Superior temporal gyrus (tissue), 1 donor: Measurements from ENCODE around the gene MCUB.
A peak's percentile ranks its signal among the peaks of the same experiment; 100 is the strongest.
"Not testable (repeated sequence)": the region's sequence is repeated elsewhere in the genome, so short reads cannot be mapped to it uniquely, and the experiment has no call there.

Experiments used
- DNase-seq: peaks from one replicate; pipeline ENCODE4 v3.0.0-alpha.2; 2016; ENCODE audit errors: extremely low spot score

MCUB gene

GRCh38 chr4:109629775-109630174 lies 69.7 kb downstream of the MCUB start:
- DNase-seq, result no peak

GRCh38 chr4:109631532-109632108 lies 71.6 kb downstream of the MCUB start:
- DNase-seq, result no peak

- no peak for DNase-seq
These were observed 80.6 kb downstream of the MCUB start for GRCh38 chr4:109640644-109641043.

- no peak for DNase-seq
These were observed 86.0 kb downstream of the MCUB start for GRCh38 chr4:109645874-109646710.

GRCh38 chr4:109648266-109648996 lies 88.4 kb downstream of the MCUB start:
- no peak for DNase-seq

GRCh38 chr4:109648997-109649575 lies 89.0 kb downstream of the MCUB start:
- DNase-seq, result no peak

GRCh38 chr4:109649872-109650271 lies 89.8 kb downstream of the MCUB start:
- no peak for DNase-seq

GRCh38 chr4:109655396-109655795 lies 95.3 kb downstream of the MCUB start:
- DNase-seq, result no peak

- no peak for DNase-seq
These were observed 97.9 kb downstream of the MCUB start for GRCh38 chr4:109657854-109658418.

- DNase-seq, result peak; percentile 62
These were observed 98.9 kb downstream of the MCUB start for GRCh38 chr4:109658871-109659410.

- no peak for DNase-seq
These were observed 102.1 kb downstream of the MCUB start for GRCh38 chr4:109662116-109662515.

- peak; percentile 49 for DNase-seq
These were observed 102.7 kb downstream of the MCUB start for GRCh38 chr4:109662771-109663170.

- no peak for DNase-seq
These were observed 105.9 kb downstream of the MCUB start for GRCh38 chr4:109665783-109666485.

GRCh38 chr4:109671350-109671749 lies 111.3 kb downstream of the MCUB start:
- no peak for DNase-seq

- no peak for DNase-seq
These were observed 112.3 kb downstream of the MCUB start for GRCh38 chr4:109672169-109672930.

- DNase-seq, result no peak
These were observed 113.3 kb downstream of the MCUB start for GRCh38 chr4:109673303-109673702.

GRCh38 chr4:109675181-109675580 lies 115.1 kb downstream of the MCUB start:
- no peak for DNase-seq

- DNase-seq, result no peak
These were observed 115.8 kb downstream of the MCUB start for GRCh38 chr4:109675843-109676242.

GRCh38 chr4:109676886-109677285 lies 116.8 kb downstream of the MCUB start:
- DNase-seq, result no peak

GRCh38 chr4:109678472-109678871 lies 118.4 kb downstream of the MCUB start:
- not testable (repeated sequence) for DNase-seq
